BLaER1 (cell line): ENCODE data around the gene TEDC2.

Experiments used
- H3K27ac ChIP-seq: shearing (Covaris generic); formaldehyde crosslinking; 2 replicates; pipeline ENCODE4 v1.8.1; 2022
- H3K27me3 ChIP-seq: shearing (Covaris generic); formaldehyde crosslinking; 2 replicates; pipeline ENCODE4 v1.8.1; 2022
- H3K36me3 ChIP-seq: shearing (Covaris generic); formaldehyde crosslinking; 2 replicates; pipeline ENCODE4 v1.8.1; 2022
- H3K4me1 ChIP-seq: shearing (Covaris generic); formaldehyde crosslinking; 2 replicates; pipeline ENCODE4 v1.8.1; 2022
- H3K4me2 ChIP-seq: shearing (Covaris generic); formaldehyde crosslinking; 2 replicates; pipeline ENCODE4 v1.8.1; 2022
- H3K4me3 ChIP-seq: shearing (Covaris generic); formaldehyde crosslinking; 2 replicates; pipeline ENCODE4 v1.8.1; 2022
- H3K9ac ChIP-seq: shearing (Covaris generic); formaldehyde crosslinking; 2 replicates; pipeline ENCODE4 v1.8.1; 2022
- H3K9me3 ChIP-seq: shearing (Covaris generic); formaldehyde crosslinking; 2 replicates; pipeline ENCODE4 v1.8.1; 2022
- H4K20me1 ChIP-seq: shearing (Covaris generic); formaldehyde crosslinking; 2 replicates; pipeline ENCODE4 v1.8.1; 2022
- Cebpa-rat ChIP-seq: shearing (Covaris generic); IDR thresholded peaks from 2 replicates; pipeline ENCODE4 v1.8.1; 2022

Gene TEDC2

GRCh38 chr16:2451851-2452320 lies 8.0 kb upstream of the TEDC2 start:
- Histone ChIP-seq H3K4me1 (peaks cover 25% of the 10 kb centered on the region), H3K4me2 (peak overlapping the region; percentile 55), H3K27me3 (no peaks in the 10 kb centered on the region), H3K9me3 (no peaks in the 10 kb centered on the region), H3K27ac (peak overlapping the region; percentile 63), H3K4me3 (no peak overlapping the region), H4K20me1 (peaks cover 57% of the 10 kb centered on the region), H3K36me3 (peaks cover 98% of the 10 kb centered on the region), H3K9ac (peak overlapping the region; percentile 53; the same call in 1 of the 2 replicates)
- no peak for TF ChIP-seq Cebpa-rat

DNA sequence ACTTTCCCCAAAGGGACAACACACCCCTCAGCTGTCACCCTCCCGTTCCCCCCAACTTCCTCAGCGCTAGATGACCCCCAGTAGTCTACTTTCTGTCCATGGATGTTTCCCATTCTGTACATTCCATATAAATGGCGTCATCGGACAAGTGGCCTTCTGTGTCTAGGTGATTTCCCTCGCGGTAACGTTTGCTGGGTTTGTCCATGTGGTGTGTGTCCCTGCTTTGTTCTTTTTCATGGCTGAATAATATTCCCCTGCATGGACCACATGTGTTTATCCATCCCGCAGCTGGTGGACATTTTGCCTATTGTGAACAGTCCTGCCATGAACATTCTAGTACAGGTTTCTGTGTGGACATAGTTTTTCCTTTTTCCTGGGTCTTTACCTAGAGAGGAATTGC lies 7.3 kb upstream of the TEDC2 start:
- Histone ChIP-seq H3K9ac (no peak overlapping the region), H3K4me3 (no peak overlapping the region), H3K4me1 (peaks cover 25% of the 10 kb centered on the region), H3K27ac (no peak overlapping the region), H4K20me1 (peaks cover 64% of the 10 kb centered on the region), H3K36me3 (peaks cover 98% of the 10 kb centered on the region), H3K27me3 (no peaks in the 10 kb centered on the region), H3K9me3 (no peaks in the 10 kb centered on the region), H3K4me2 (no peak overlapping the region; the same call in 1 of the 2 replicates)
- no peak for TF ChIP-seq Cebpa-rat

DNA sequence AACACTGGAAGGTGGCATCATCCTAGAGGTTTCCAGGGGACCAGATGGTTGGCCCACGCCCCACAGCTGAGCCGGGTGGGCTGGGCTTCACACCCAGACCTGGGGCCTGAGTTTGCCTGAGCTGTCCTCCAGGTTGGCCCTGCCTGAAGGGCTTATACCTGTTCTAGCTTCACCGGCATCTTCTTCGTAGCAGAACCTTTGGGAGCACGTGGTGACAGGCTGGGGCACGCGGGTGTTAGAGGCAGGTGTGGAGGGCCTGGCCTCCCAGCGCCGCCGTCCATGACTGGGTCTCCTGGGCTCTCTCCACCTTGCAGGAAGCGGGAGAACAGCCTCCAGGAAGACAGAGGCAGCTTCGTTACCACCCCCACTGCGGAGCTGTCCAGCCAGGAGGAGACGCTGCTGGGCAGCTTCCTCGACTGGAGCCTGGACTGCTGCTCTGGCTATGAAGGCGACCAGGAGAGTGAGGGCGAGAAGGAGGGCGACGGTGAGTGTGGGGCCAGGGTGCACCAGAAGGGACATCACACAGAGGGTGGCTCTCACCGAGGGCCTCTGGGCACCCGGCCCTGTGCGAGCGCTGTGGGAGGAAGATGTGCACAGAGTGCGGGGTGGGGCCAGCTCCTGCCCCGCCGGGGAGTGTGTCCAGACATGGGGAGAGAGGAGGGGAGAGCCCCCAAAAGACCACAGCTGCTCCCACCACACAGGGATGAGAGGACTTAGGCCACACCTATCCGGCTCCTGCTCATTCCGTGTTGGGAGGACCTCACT lies 4.6 kb upstream of the TEDC2 start:
- no peak overlapping the region for H3K4me3 ChIP-seq
- TF ChIP-seq Cebpa-rat: no peak
- H3K27ac ChIP-seq: no peak overlapping the region
- H4K20me1 ChIP-seq: peaks cover 67% of the 10 kb centered on the region
- no peak overlapping the region for H3K9ac ChIP-seq
- peaks cover 44% of the 10 kb centered on the region for H3K4me1 ChIP-seq
- H3K36me3 ChIP-seq: peaks cover 80% of the 10 kb centered on the region
- no peaks in the 10 kb centered on the region for H3K9me3 ChIP-seq
- no peaks in the 10 kb centered on the region for H3K27me3 ChIP-seq
- H3K4me2 ChIP-seq: no peak overlapping the region

- Histone ChIP-seq H3K27ac (no peak overlapping the region), H3K9me3 (no peaks in the 10 kb centered on the region), H3K9ac (0 out of 2 replicates have a peak overlapping the region, but pooled peaks have one; percentile 15), H3K4me2 (no peak overlapping the region), H3K4me1 (peaks cover 44% of the 10 kb centered on the region), H4K20me1 (peaks cover 73% of the 10 kb centered on the region), H3K36me3 (peaks cover 76% of the 10 kb centered on the region), H3K27me3 (no peaks in the 10 kb centered on the region), H3K4me3 (no peak overlapping the region)
- no peak for TF ChIP-seq Cebpa-rat
Observed at GRCh38 chr16:2456551-2457153, 3.3 kb upstream of the TEDC2 start.

DNA sequence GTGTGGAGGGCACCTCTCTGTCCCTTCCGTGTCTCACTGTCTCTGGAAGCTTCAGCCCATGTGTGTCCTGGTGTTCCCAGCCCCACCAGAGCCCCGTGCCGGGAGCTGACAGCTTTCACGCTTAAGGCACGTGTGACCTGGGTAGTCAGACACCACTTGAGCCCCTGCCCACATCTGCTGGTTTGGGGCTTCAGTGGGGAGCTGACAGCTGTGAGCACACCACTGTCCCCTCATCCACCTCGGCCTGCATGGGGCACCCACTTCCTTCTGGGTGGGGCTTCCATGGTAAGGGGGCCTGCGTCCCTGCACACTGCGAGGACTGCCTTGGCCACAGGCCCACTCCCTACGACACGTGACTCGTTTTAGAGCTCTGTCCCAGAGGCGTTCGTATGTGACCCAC lies 2.6 kb upstream of the TEDC2 start:
- TF ChIP-seq Cebpa-rat: no peak
- Histone ChIP-seq H3K27me3 (no peaks in the 10 kb centered on the region), H4K20me1 (peaks cover 73% of the 10 kb centered on the region), H3K27ac (no peak overlapping the region), H3K4me2 (no peak overlapping the region), H3K9me3 (no peaks in the 10 kb centered on the region), H3K36me3 (peaks cover 77% of the 10 kb centered on the region), H3K4me1 (peaks cover 44% of the 10 kb centered on the region), H3K9ac (0 out of 2 replicates have a peak overlapping the region, but pooled peaks have one; percentile 15), H3K4me3 (no peak overlapping the region)

GRCh38 chr16:2457946-2458345 lies 2.0 kb upstream of the TEDC2 start:
- TF ChIP-seq Cebpa-rat: no peak
- peaks cover 47% of the 10 kb centered on the region for H3K4me1 ChIP-seq
- H3K36me3 ChIP-seq: peaks cover 75% of the 10 kb centered on the region
- no peaks in the 10 kb centered on the region for H3K27me3 ChIP-seq
- H3K4me3 ChIP-seq: no peak overlapping the region
- no peak overlapping the region for H3K27ac ChIP-seq
- H3K9ac ChIP-seq: no peak overlapping the region
- no peaks in the 10 kb centered on the region for H3K9me3 ChIP-seq
- peaks cover 73% of the 10 kb centered on the region for H4K20me1 ChIP-seq
- 0 out of 2 replicates have a peak overlapping the region, but pooled peaks have one; percentile 99 for H3K4me2 ChIP-seq

DNA sequence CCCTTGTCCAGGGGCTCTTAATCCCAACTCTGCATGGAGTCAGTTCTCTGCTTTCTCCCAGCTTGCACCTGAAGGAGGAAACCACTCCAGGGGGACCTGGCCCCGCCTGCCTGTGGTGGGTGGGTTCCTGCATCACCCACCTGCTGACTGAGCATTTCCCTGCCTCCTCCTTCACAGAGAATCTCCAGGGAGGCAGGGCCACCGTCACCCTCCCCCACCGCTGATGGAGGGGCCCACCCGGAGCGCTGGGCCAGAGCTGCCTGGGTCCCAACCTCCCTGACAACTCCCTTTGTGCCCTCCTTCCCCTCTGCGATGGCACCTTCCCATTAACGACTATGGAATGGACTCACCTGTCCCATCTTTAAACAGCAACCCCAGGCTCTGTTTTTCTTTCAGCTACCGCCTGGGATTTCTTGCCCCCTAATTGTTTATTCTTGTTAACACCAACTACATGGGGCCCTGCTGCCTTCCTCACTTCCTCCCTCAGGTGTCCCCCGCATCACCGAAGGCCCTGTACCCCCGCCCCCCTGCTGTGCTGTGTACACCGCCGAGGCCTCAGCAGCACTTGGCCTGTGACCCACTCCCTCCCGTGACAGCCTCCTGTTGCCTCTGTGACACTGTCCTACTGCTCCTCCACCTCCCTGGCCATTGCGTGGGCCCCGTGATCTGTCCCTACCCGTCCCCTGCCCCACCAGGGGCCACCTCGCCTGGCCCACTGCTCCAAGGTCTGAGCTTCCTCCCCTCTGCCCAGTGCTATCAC lies 842 bp upstream of the TEDC2 start:
- peak overlapping the region; percentile 48 for H3K27ac ChIP-seq
- H3K9ac ChIP-seq: peak overlapping the region; percentile 82
- no peaks in the 10 kb centered on the region for H3K27me3 ChIP-seq
- no peak for TF ChIP-seq Cebpa-rat
- H3K9me3 ChIP-seq: no peaks in the 10 kb centered on the region
- H3K4me2 ChIP-seq: peak overlapping the region; percentile 99
- H3K4me1 ChIP-seq: peaks cover 56% of the 10 kb centered on the region
- peak overlapping the region; percentile 75 for H3K4me3 ChIP-seq
- peaks cover 64% of the 10 kb centered on the region for H3K36me3 ChIP-seq
- peaks cover 67% of the 10 kb centered on the region for H4K20me1 ChIP-seq

- no peaks in the 10 kb centered on the region for H3K27me3 ChIP-seq
- no peaks in the 10 kb centered on the region for H3K9me3 ChIP-seq
- H3K36me3 ChIP-seq: peaks cover 51% of the 10 kb centered on the region
- H3K4me1 ChIP-seq: peaks cover 64% of the 10 kb centered on the region
- TF ChIP-seq Cebpa-rat: no peak
- peak overlapping the region; percentile 75 for H3K4me3 ChIP-seq
- peak overlapping the region; percentile 82 for H3K9ac ChIP-seq
- peak overlapping the region; percentile 48 for H3K27ac ChIP-seq
- H3K4me2 ChIP-seq: peak overlapping the region; percentile 99
- H4K20me1 ChIP-seq: peaks cover 59% of the 10 kb centered on the region
Observed at GRCh38 chr16:2460391-2460713, 443 bp downstream of the TEDC2 start.

GRCh38 chr16:2460916-2461315 lies 1.0 kb downstream of the TEDC2 start:
- no peak for TF ChIP-seq Cebpa-rat
- H3K36me3 ChIP-seq: peaks cover 45% of the 10 kb centered on the region
- H3K4me3 ChIP-seq: peak overlapping the region; percentile 75
- peaks cover 55% of the 10 kb centered on the region for H4K20me1 ChIP-seq
- H3K27me3 ChIP-seq: no peaks in the 10 kb centered on the region
- peak overlapping the region; percentile 82; the same call in 1 of the 2 replicates for H3K9ac ChIP-seq
- H3K4me1 ChIP-seq: peaks cover 68% of the 10 kb centered on the region
- peak overlapping the region; percentile 48; the same call in 1 of the 2 replicates for H3K27ac ChIP-seq
- H3K9me3 ChIP-seq: no peaks in the 10 kb centered on the region
- H3K4me2 ChIP-seq: peak overlapping the region; percentile 99
